ENCODE data around the gene CPNE7. TPM values are rescaled to one million over a fixed set of nuclear protein-coding genes. Genes with fewer than 3 reads are reported as not detected.

CPNE7 gene
- total and polyA plus RNA-seq, 2 of the 8 experiments (the other 6 are each of a cell fraction or from before 2014, with no cell fraction given), result 10.0 to 23.7 TPM

- TF ChIP-seq SP2 (IDR thresholded peaks at IDR 0.05; ENCODE audit: low read length) (no peak), KDM4A (IDR thresholded peaks at IDR 0.05; ENCODE audit: low read depth, low read length, severe bottlenecking) (peak; percentile 65), CHD2 (IDR thresholded peaks at IDR 0.05; ENCODE audit: low read length) (no peak), HDAC2 (IDR thresholded peaks at IDR 0.05; ENCODE audit: borderline replicate concordance in 1 of 2, low read depth in 2 of 2, low read length in 2 of 2) (0 out of 4 replicates have a peak, but pooled peaks of 1 of the 2 experiments have one; percentile 8), BACH1 (IDR thresholded peaks at IDR 0.05; ENCODE audit: low read length) (no peak)
Measured at GRCh38 chr16:89575247-89576152, at the start of gene CPNE7 (continued).

All from H1 (cell line).